HFFc6 (cell line): ENCODE results near the gene SLIT3. TPM values are rescaled to one million over a fixed set of nuclear protein-coding genes. Genes with fewer than 3 reads are reported as not detected.

Source experiments
- DNase-seq: peaks from one replicate; pipeline ENCODE4 v3.0.0-alpha.2; 2018
- H3K27ac Mint-ChIP-seq: 2 replicates; pipeline ENCODE4 v1.8.0; 2020; ENCODE audit warnings: mild to moderate bottlenecking, mixed read lengths
- H3K27me3 Mint-ChIP-seq: 2 replicates; pipeline ENCODE4 v1.8.0; 2021; ENCODE audit warnings: mild to moderate bottlenecking, moderate library complexity, mixed read lengths; ENCODE audit not compliant: insufficient read depth
- H3K36me3 Mint-ChIP-seq: 2 replicates; pipeline ENCODE4 v1.8.0; 2021; ENCODE audit warnings: low read depth, mixed read lengths
- H3K4me1 Mint-ChIP-seq: 2 replicates; pipeline ENCODE4 v1.8.0; 2020; ENCODE audit warnings: low read depth, mixed read lengths
- H3K4me3 Mint-ChIP-seq: 2 replicates; pipeline ENCODE4 v1.8.0; 2020; ENCODE audit warnings: mild to moderate bottlenecking, moderate library complexity, mixed read lengths
- H3K9me3 Mint-ChIP-seq: 2 replicates; pipeline ENCODE4 v1.8.0; 2020; ENCODE audit warnings: mild to moderate bottlenecking, mixed read lengths
- total RNA-seq, 6 experiments: library from RNA; stranded (reverse); fragmentation: NEBNext Ultra II Directional; extraction: Animal tissue kit (Norgen Biotek cat#: 25700); gene quantifications; 2 replicates in 1 of 6; 3 replicates in 5 of 6; pipeline ENCODE4 v1.2.3, GENCODE V29; 2021
- TF ChIP-seq, protein P1 (sequence below): fragments of 200-600 bp; sonication (generic); IDR thresholded peaks from 2 replicates; pipeline ENCODE4 v1.5.0; 2021; ENCODE audit warnings: antibody characterized with exemption, mild to moderate bottlenecking

SLIT3 gene
- total RNA-seq, 6 experiments from 2014 or later = 4.2 to 8.3 (median 7.1) TPM

- Mint-ChIP-seq H3K4me3 (no peak overlapping the region), H3K9me3 (no peaks in the 10 kb centered on the region), H3K36me3 (no peaks in the 10 kb centered on the region), H3K4me1 (peaks cover 10% of the 10 kb centered on the region), H3K27ac (no peak overlapping the region), H3K27me3 (peaks cover 20% of the 10 kb centered on the region)
- no peak for DNase-seq
- TF ChIP-seq, protein P1, sequence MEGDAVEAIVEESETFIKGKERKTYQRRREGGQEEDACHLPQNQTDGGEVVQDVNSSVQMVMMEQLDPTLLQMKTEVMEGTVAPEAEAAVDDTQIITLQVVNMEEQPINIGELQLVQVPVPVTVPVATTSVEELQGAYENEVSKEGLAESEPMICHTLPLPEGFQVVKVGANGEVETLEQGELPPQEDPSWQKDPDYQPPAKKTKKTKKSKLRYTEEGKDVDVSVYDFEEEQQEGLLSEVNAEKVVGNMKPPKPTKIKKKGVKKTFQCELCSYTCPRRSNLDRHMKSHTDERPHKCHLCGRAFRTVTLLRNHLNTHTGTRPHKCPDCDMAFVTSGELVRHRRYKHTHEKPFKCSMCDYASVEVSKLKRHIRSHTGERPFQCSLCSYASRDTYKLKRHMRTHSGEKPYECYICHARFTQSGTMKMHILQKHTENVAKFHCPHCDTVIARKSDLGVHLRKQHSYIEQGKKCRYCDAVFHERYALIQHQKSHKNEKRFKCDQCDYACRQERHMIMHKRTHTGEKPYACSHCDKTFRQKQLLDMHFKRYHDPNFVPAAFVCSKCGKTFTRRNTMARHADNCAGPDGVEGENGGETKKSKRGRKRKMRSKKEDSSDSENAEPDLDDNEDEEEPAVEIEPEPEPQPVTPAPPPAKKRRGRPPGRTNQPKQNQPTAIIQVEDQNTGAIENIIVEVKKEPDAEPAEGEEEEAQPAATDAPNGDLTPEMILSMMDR = no peak
Observed at GRCh38 chr5:168847511-168848073, 453.3 kb downstream of the SLIT3 start.

DNA sequence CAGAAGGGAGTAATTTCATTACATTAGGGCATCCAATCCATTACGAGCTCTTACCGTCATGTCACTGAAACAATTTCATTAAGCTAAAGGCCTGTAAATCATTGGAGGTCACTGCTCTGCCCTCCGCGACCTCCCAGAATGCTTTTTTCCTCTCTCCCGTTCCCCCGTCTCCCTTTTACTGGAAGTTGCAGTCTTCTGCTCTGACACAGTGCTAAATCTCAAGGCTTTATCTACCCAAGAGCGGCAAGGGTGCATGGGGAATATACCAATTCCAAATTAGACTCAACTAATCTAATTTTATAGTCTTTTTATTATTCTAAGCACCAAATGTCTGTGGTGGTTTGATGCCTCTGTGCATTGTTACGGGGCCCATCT lies 456.0 kb downstream of the SLIT3 start:
- Mint-ChIP-seq H3K4me1 (no peaks in the 10 kb centered on the region), H3K27ac (no peak overlapping the region), H3K9me3 (no peaks in the 10 kb centered on the region), H3K27me3 (peaks cover 20% of the 10 kb centered on the region), H3K36me3 (no peaks in the 10 kb centered on the region), H3K4me3 (no peak overlapping the region)
- DNase-seq = no peak
- TF ChIP-seq, protein P1 = no peak

DNA sequence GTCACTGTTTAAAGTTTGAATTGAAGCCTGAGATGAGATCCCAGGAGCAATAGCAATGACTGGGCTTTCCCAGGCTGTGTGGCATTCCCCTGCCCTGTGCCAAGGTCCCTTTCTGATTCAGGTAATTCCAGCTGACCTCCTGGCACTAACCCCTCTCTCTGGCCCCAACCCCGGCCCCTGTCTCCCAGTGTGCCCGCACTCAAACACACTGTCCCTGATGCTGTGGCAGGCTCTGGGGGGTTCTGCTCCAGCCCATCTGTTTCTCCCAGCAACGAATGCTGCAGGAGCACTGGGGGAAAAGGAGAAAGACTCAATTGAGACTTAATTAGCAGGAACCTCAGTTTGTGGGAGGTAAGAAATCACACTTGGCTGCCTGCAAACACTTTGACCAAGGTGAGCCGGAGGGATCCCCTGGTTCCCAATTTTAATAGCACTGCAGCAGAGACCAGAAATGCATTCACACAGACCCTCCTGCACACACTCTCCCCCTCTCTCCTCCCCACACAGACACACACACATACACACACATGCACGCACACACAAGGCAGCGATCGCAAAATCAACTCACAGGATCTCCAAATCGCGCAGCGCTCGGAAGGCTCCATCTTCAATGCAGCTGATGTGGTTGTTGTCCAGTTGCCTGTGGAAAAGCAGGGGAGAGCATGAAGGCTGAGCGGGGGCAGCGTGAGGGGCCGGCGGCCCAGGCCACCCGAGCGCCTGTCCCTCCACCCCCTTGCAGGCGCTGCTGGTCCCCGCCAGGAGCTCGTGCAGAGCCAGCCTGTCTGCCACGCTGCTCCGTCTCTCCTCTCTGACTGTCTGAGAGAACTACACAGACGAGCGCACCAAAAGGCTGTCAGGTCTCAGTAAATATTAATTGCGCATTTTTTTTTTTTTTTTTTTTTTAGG lies 456.7 kb downstream of the SLIT3 start:
- Mint-ChIP-seq H3K4me1 (no peaks in the 10 kb centered on the region), H3K4me3 (no peak overlapping the region), H3K27ac (no peak overlapping the region), H3K9me3 (no peaks in the 10 kb centered on the region), H3K36me3 (no peaks in the 10 kb centered on the region), H3K27me3 (peaks cover 20% of the 10 kb centered on the region)
- TF ChIP-seq, protein P1 = no peak
- no peak for DNase-seq

GRCh38 chr5:168843277-168844015 lies 457.5 kb downstream of the SLIT3 start:
- Mint-ChIP-seq H3K36me3 (no peaks in the 10 kb centered on the region), H3K9me3 (no peaks in the 10 kb centered on the region), H3K4me1 (no peaks in the 10 kb centered on the region), H3K27ac (no peak overlapping the region), H3K4me3 (no peak overlapping the region), H3K27me3 (peaks cover 20% of the 10 kb centered on the region)
- no peak for DNase-seq
- TF ChIP-seq, protein P1 = no peak

- TF ChIP-seq, protein P1 = no peak
- Mint-ChIP-seq H3K27me3 (peaks cover 13% of the 10 kb centered on the region), H3K27ac (no peak overlapping the region)
Observed at GRCh38 chr5:168842571-168843205, 458.3 kb downstream of the SLIT3 start.

More at GRCh38 chr5:168842571-168843205, 458.3 kb downstream of the SLIT3 start:
- no peaks in the 10 kb centered on the region for H3K4me1 Mint-ChIP-seq
- H3K4me3 Mint-ChIP-seq = no peak overlapping the region
- H3K36me3 Mint-ChIP-seq = no peaks in the 10 kb centered on the region
- DNase-seq = no peak
- H3K9me3 Mint-ChIP-seq = no peaks in the 10 kb centered on the region
